Measurements from ENCODE around the gene ACP2.

- TF ChIP-seq, protein P1, sequence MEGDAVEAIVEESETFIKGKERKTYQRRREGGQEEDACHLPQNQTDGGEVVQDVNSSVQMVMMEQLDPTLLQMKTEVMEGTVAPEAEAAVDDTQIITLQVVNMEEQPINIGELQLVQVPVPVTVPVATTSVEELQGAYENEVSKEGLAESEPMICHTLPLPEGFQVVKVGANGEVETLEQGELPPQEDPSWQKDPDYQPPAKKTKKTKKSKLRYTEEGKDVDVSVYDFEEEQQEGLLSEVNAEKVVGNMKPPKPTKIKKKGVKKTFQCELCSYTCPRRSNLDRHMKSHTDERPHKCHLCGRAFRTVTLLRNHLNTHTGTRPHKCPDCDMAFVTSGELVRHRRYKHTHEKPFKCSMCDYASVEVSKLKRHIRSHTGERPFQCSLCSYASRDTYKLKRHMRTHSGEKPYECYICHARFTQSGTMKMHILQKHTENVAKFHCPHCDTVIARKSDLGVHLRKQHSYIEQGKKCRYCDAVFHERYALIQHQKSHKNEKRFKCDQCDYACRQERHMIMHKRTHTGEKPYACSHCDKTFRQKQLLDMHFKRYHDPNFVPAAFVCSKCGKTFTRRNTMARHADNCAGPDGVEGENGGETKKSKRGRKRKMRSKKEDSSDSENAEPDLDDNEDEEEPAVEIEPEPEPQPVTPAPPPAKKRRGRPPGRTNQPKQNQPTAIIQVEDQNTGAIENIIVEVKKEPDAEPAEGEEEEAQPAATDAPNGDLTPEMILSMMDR (IDR thresholded peaks at IDR 0.05; ENCODE audit: low read depth, low read length): no peak
- TF ChIP-seq EZH2phosphoT487 (IDR thresholded peaks at IDR 0.05; ENCODE audit: low read depth): no peak
Observed at GRCh38 chr11:47253660-47254059, 5.0 kb upstream of the ACP2 start.

Data from OCI-LY3 (cell line).